CD14-positive monocyte (primary cell): ENCODE results near the gene SLC17A2. TPM values are rescaled to one million over a fixed set of nuclear protein-coding genes. Genes with fewer than 3 reads are reported as not detected.

Experiments
- DNase-seq, 3 donors: peaks; one replicate each; pipeline ENCODE4 v3.0.0-alpha.2; 2011 to 2022
- H2AFZ ChIP-seq: 2 replicates; pipeline ENCODE4 v1.6.0; 2012; ENCODE audit warnings: mild to moderate bottlenecking, low read depth, low read length, inconsistent platforms; ENCODE audit not compliant: insufficient read depth, poor library complexity, severe bottlenecking
- H3K27ac ChIP-seq, 2 donors: 1 replicate in 1 of 2; 2 replicates in 1 of 2; pipeline ENCODE4 v1.5.1; 2012 to 2013; ENCODE audit warnings: low read length in 2 of 2, control low read depth in 1 of 2, inconsistent platforms in 1 of 2, low read depth in 1 of 2, mild to moderate bottlenecking in 1 of 2
- H3K27me3 ChIP-seq, 2 donors: one replicate each; pipeline versions ENCODE4 v1.6.0 to v1.6.1; 2011 to 2013; ENCODE audit warnings: low read length in 2 of 2; ENCODE audit not compliant: control insufficient read depth in 2 of 2, insufficient read depth in 2 of 2
- H3K36me3 ChIP-seq, 2 donors: replicated peaks in 1 of 2; 1 replicate in 1 of 2; 2 replicates in 1 of 2; pipeline versions ENCODE4 v1.5.1 to v1.6.1; 2012 to 2013; ENCODE audit warnings: low read length in 2 of 2, control low read depth in 1 of 2, inconsistent platforms in 1 of 2, mild to moderate bottlenecking in 1 of 2; ENCODE audit not compliant: insufficient read depth in 2 of 2, control insufficient read depth in 1 of 2
- H3K4me1 ChIP-seq, 2 donors: 1 replicate in 1 of 2; 2 replicates in 1 of 2; pipeline versions ENCODE4 v1.5.1 to v1.6.1; 2012 to 2013; ENCODE audit warnings: low read length in 2 of 2, control low read depth in 1 of 2, inconsistent platforms in 1 of 2, mild to moderate bottlenecking in 1 of 2, moderate library complexity in 1 of 2; ENCODE audit not compliant: insufficient read depth in 2 of 2, control insufficient read depth in 1 of 2
- H3K4me2 ChIP-seq: replicated peaks from 2 replicates; pipeline ENCODE3; 2012; ENCODE audit warnings: low read length, moderate library complexity, mild to moderate bottlenecking; ENCODE audit not compliant: poor library complexity, severe bottlenecking; ENCODE audit errors: extremely low read depth
- H3K4me3 ChIP-seq, 3 experiments: fragments of 200-600 bp in 1 of 3; sonication (generic) in 1 of 3; replicated peaks in 1 of 3; 1 replicate in 2 of 3; 2 replicates in 1 of 3; pipeline ENCODE4 v1.5.1; 2011 to 2013; ENCODE audit warnings: low read length in 3 of 3, mild to moderate bottlenecking in 3 of 3, control low read depth in 2 of 3, low read depth in 2 of 3, inconsistent platforms in 1 of 3, moderate library complexity in 1 of 3
- H3K79me2 ChIP-seq: 2 replicates; pipeline ENCODE4 v1.6.0; 2012; ENCODE audit warnings: mild to moderate bottlenecking, control low read depth, inconsistent platforms, low read length, moderate library complexity; ENCODE audit not compliant: insufficient read depth
- H3K9ac ChIP-seq: 2 replicates; pipeline ENCODE4 v1.6.0; 2017; ENCODE audit warnings: low read length, mild to moderate bottlenecking; ENCODE audit not compliant: insufficient read depth, poor library complexity, severe bottlenecking
- H3K9me3 ChIP-seq, 2 donors: replicated peaks in 1 of 2; 1 replicate in 1 of 2; 2 replicates in 1 of 2; pipeline versions ENCODE4 v1.5.1 to v1.6.1; 2012 to 2013; ENCODE audit warnings: low read length in 2 of 2, control low read depth in 1 of 2; ENCODE audit not compliant: control insufficient read depth in 1 of 2, insufficient read depth in 1 of 2
- H4K20me1 ChIP-seq: 2 replicates; pipeline ENCODE4 v1.6.0; 2012; ENCODE audit warnings: mild to moderate bottlenecking, low read length, control low read depth, moderate library complexity; ENCODE audit not compliant: insufficient read depth
- H3K27ac Mint-ChIP-seq, 7 donors: one replicate each; pipeline ENCODE4 v1.8.0; 2020; ENCODE audit warnings: mild to moderate bottlenecking in 7 of 7, mixed read lengths in 7 of 7, moderate library complexity in 6 of 7, inconsistent platforms in 2 of 7
- H3K27me3 Mint-ChIP-seq, 3 donors: one replicate each; pipeline ENCODE4 v1.8.0; 2021 to 2022; ENCODE audit warnings: low read depth in 3 of 3, mild to moderate bottlenecking in 3 of 3, mixed read lengths in 3 of 3, moderate library complexity in 3 of 3, inconsistent platforms in 1 of 3
- H3K36me3 Mint-ChIP-seq, 2 donors: one replicate each; pipeline ENCODE4 v1.8.0; 2020; ENCODE audit warnings: mixed read lengths in 2 of 2, inconsistent platforms in 1 of 2, mild to moderate bottlenecking in 1 of 2
- H3K4me1 Mint-ChIP-seq: one replicate; pipeline ENCODE4 v1.8.0; 2020; ENCODE audit warnings: mild to moderate bottlenecking, mixed read lengths
- H3K4me3 Mint-ChIP-seq, 2 donors: one replicate each; pipeline ENCODE4 v1.8.0; 2020; ENCODE audit warnings: mild to moderate bottlenecking in 2 of 2, mixed read lengths in 2 of 2, moderate library complexity in 1 of 2
- H3K9me3 Mint-ChIP-seq, 7 donors: one replicate each; pipeline ENCODE4 v1.8.0; 2020 to 2022; ENCODE audit warnings: mixed read lengths in 7 of 7, mild to moderate bottlenecking in 6 of 7, moderate library complexity in 6 of 7, inconsistent platforms in 2 of 7
- WGBS: methylation state at CpG from one replicate; pipeline ENCODE4 v1.1.5; 2013; ENCODE audit warnings: missing lambda C conversion rate; ENCODE audit not compliant: insufficient coverage; 5-methylcytosine and 5-hydroxymethylcytosine counted together
- intact Hi-C, 2 donors: fragments of 100-400 bp; cut with micrococcal nuclease; formaldehyde crosslinking; loops; one replicate each; pipeline versions ENCODE4 v1.15.0 to v1.15.1; 2023
- polyA plus RNA-seq, 3 donors: library from polyadenylated mRNA; depleted of rRNA in 1 of 3; unstranded in 2 of 3; stranded (reverse) in 1 of 3; fragments of 300-500 nt in 2 of 3; fragments of >200 nt in 1 of 3; fragmentation: Illumina TruSeq in 2 of 3; gene quantifications; 1 replicate in 2 of 3; 2 replicates in 1 of 3; pipeline ENCODE4 v1.2.3, GENCODE V29; 2012 to 2021
- TF ChIP-seq, protein P1 (sequence below): fragments of 200-600 bp; IDR thresholded peaks from one replicate; pipeline ENCODE4 v1.8.0; 2022; ENCODE audit warnings: antibody characterized with exemption, mild to moderate bottlenecking

The SLC17A2 gene
- polyA plus RNA-seq, 3 donors: not detected

DNA sequence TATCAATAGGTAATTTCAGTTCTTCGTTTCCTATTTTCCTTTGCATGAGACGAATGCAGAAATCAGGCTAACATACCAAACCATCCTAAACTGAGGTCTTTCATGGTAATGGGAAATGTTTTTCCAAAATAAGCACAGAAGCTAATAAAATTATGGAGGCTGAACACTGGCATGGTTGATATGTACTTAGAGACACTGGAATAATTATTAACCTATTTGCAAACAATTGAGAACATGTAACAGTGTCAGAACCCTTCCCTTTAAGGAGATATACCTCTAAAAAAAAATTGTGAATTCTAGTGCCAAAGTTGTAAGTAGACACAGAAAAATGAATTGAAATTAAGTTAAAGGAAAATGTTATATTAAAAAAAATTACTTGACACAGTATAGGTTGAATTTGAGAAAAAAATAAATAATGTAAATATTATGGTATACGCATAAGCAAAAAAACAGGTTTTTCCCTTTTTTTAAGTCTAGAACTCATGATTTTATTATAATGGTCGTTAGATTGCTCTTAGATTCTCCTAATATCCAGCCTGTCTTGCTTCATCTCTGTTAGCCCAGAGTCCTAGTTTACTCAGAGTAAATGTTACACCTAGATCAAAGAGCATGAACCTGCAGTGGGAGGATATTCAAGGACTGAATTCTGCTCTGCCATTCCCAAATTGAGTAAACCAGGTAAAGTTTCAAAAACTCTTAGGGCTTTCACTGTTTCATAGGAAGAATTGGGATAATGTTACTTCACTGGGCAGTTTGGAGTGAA, 1.7 kb downstream of the SLC17A2 start:
- Mint-ChIP-seq H3K27me3 (peaks cover 0 to 3% (median 0%) of the 10 kb centered on the region in 3 donors), H3K36me3 (no peaks in the 10 kb centered on the region), H3K27ac (no peak overlapping the region), H3K4me1 (peaks cover 15% of the 10 kb centered on the region), H3K4me3 (no peak overlapping the region), H3K9me3 (no peaks in the 10 kb centered on the region)
- DNase-seq: no peak
- intact Hi-C loops: no loop called here
- Histone ChIP-seq H3K9me3 (no peaks in the 10 kb centered on the region), H3K4me2 (no peak overlapping the region), H3K4me1 (peaks cover 5 to 9% of the 10 kb centered on the region in 2 donors), H3K4me3 (no peak overlapping the region), H2AFZ (no peak overlapping the region), H3K27ac (no peak overlapping the region), H3K36me3 (no peaks in the 10 kb centered on the region), H3K79me2 (no peaks in the 10 kb centered on the region), H3K27me3 (no peaks in the 10 kb centered on the region), H4K20me1 (no peaks in the 10 kb centered on the region), H3K9ac (no peak overlapping the region)
- no CpG with 5 or more reads among the region's 4 CpGs for WGBS
- TF ChIP-seq, protein P1, sequence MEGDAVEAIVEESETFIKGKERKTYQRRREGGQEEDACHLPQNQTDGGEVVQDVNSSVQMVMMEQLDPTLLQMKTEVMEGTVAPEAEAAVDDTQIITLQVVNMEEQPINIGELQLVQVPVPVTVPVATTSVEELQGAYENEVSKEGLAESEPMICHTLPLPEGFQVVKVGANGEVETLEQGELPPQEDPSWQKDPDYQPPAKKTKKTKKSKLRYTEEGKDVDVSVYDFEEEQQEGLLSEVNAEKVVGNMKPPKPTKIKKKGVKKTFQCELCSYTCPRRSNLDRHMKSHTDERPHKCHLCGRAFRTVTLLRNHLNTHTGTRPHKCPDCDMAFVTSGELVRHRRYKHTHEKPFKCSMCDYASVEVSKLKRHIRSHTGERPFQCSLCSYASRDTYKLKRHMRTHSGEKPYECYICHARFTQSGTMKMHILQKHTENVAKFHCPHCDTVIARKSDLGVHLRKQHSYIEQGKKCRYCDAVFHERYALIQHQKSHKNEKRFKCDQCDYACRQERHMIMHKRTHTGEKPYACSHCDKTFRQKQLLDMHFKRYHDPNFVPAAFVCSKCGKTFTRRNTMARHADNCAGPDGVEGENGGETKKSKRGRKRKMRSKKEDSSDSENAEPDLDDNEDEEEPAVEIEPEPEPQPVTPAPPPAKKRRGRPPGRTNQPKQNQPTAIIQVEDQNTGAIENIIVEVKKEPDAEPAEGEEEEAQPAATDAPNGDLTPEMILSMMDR: no peak

DNA sequence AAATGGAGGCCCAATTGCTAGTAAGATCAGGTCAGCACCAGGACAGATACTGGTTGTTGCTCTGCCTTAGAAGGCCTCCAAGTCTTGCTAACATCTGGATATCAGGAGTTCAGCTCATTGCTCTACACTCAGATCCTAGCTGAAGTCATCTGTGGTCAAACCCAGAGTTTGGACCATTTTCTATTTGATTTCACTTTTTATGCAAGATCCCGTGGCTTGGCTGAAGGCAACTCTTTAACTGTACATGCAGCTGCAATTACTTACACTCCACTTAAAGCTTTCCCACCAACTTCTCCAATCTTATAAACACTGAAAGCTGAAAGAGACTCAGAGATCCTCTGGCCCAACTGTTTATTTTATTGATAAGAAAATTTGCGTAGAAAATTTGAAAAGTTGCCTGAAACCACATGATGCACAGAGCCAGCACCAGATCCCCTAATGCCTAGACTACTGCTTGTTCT, 2.7 kb downstream of the SLC17A2 start:
- TF ChIP-seq, protein P1: no peak
- no peaks in the 10 kb centered on the region for H3K9me3 ChIP-seq
- Mint-ChIP-seq H3K27ac (no peak overlapping the region), H3K4me1 (peaks cover 15% of the 10 kb centered on the region), H3K36me3 (no peaks in the 10 kb centered on the region), H3K4me3 (no peak overlapping the region), H3K27me3 (peaks cover 0 to 3% (median 0%) of the 10 kb centered on the region in 3 donors), H3K9me3 (no peaks in the 10 kb centered on the region)
- WGBS: 10% methylated on average over 1 of the region's 2 CpGs
- no peak overlapping the region for H3K27ac ChIP-seq
- H3K36me3 ChIP-seq: no peaks in the 10 kb centered on the region
- no peak overlapping the region for H3K4me2 ChIP-seq
- no peak overlapping the region for H3K4me3 ChIP-seq
- H3K9ac ChIP-seq: no peak overlapping the region
- H2AFZ ChIP-seq: no peak overlapping the region
- H3K27me3 ChIP-seq: no peaks in the 10 kb centered on the region
- H3K4me1 ChIP-seq: peaks cover 5 to 9% of the 10 kb centered on the region in 2 donors
- no peak for DNase-seq
- no peaks in the 10 kb centered on the region for H4K20me1 ChIP-seq
- intact Hi-C loops: no loop called here
- H3K79me2 ChIP-seq: no peaks in the 10 kb centered on the region
